Measurements from ENCODE around the gene COX7B2.

- TF ChIP-seq SUZ12 (IDR thresholded peaks at IDR 0.05; ENCODE audit: extremely low read depth, insufficient read depth, insufficient read length) (no peak), ZNF274 (IDR thresholded peaks at IDR 0.05; ENCODE audit: low read depth, low read length) (no peak)
These were observed 897 bp downstream of the COX7B2 start for GRCh38 chr4:46908148-46908547.
